PC-9 (cell line): ENCODE measurements around the gene NUDT16L1.

Experiments used
- CTCF ChIP-seq: fragments of 200-600 bp; sonication (generic); conservative IDR thresholded peaks from 2 replicates; pipeline ENCODE4 v1.6.1; 2017; ENCODE audit warnings: mixed run types, antibody characterized with exemption, mild to moderate bottlenecking, moderate library complexity
- EZH2 ChIP-seq: fragments of 200-600 bp; sonication (generic); IDR thresholded peaks from 2 replicates; pipeline ENCODE4 v1.8.0; 2017; ENCODE audit warnings: antibody characterized with exemption, low read depth

GRCh38 chr16:4674926-4675530 is 18.3 kb upstream of the NUDT16L1 start:
- TF ChIP-seq CTCF, result no peak
- no peak for TF ChIP-seq EZH2
